Spleen (tissue), 7 donors: ENCODE data around the gene HMGA1.

Source experiments
- CTCF ChIP-seq, 11 experiments: fragments of 200-600 bp in 7 of 11; fragments of 450-650 bp in 4 of 11; sonication (generic) in 4 of 11; IDR thresholded peaks in 8 of 11; conservative IDR thresholded peaks in 3 of 11; 1 replicate in 7 of 11; 2 replicates in 4 of 11; pipeline versions ENCODE4 v1.4.0 to v1.8.0; 2016 to 2021; ENCODE audit warnings: antibody characterized with exemption in 11 of 11, inconsistent platforms in 4 of 11, mild to moderate bottlenecking in 1 of 11
- POLR2A ChIP-seq, 3 donors: fragments of 450-650 bp; IDR thresholded peaks; one replicate each; pipeline ENCODE4 v1.5.1; 2017; ENCODE audit warnings: antibody characterized with exemption in 3 of 3, mild to moderate bottlenecking in 1 of 3
- POLR2AphosphoS5 ChIP-seq, 3 donors: sonication (generic); formaldehyde crosslinking; IDR thresholded peaks; one replicate each; pipeline ENCODE4 v1.5.1; 2017; ENCODE audit warnings: antibody characterized with exemption in 3 of 3
- donor health status: DM: no; HTN: no; CAD: no; lungs with moderate emphysema.
- donor health status: DM: no; HTN: no; CAD: no.
- donor health status: DM: no; HTN: no; CAD: no.

GRCh38 chr6:34223381-34223955 lies 13.2 kb upstream of the HMGA1 start:
- TF ChIP-seq CTCF (IDR thresholded peaks at IDR 0.05 in 8 of 11, conservative IDR thresholded peaks at IDR 0.05 in 3 of 11) (no peak), POLR2A (IDR thresholded peaks at IDR 0.05) (no peak), POLR2AphosphoS5 (IDR thresholded peaks at IDR 0.05) (no peak)
